ENCODE measurements around the gene FTH1. TPM values are rescaled to one million over a fixed set of nuclear protein-coding genes. Genes with fewer than 3 reads are reported as not detected.

FTH1 gene
- polyA plus RNA-seq, 1 of the 3 experiments (the other 2 are of a cell fraction): 1,229 TPM

DNA sequence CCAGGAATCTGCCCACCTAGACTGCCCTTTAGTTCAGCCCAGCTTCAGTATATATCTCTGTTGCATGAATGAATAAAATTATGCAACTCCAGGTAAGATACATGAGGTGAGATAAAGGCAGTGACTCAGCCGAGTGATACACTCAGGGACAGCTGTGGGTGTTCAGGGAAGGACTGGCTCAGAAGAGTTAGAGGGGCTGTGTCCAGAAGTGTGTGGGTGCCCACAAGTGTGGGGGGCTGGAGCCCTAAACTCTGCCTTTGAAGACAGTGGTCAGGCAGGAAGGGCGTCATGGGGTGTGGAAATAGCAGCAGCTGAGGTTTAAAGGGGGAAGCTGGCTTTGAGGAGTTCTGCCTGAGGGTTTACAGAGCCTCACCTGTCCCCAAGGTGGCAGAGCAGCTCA, 8.3 kb downstream of the FTH1 start:
- H3K9me3 ChIP-seq: no peaks in the 10 kb centered on the region
- WGBS (ENCODE audit: low lambda C conversion rate): 46% methylated on average over 2 of the region's 2 CpGs
- H3K4me3 ChIP-seq (ENCODE audit: low read depth in 2 of 2, low read length in 1 of 2): no peak overlapping the region
- DNase-seq: no peak
- H3K27ac ChIP-seq (ENCODE audit: low read depth in 2 of 2, low read length in 1 of 2): no peak overlapping the region
- no peaks in the 10 kb centered on the region for H3K27me3 ChIP-seq (ENCODE audit: insufficient read depth)
- no peak overlapping the region for H3K4me2 ChIP-seq
- CTCF ChIA-PET: interaction anchor here (0.8 to 11.7 kb wide), 4 partner anchors 12 to 149 kb away, joined by 3 to 64 read pairs (median 27); no protein-coding TSS in a partner anchor
- POLR2A ChIA-PET: no interaction called here
- no peak overlapping the region for H2AFZ ChIP-seq (ENCODE audit: low read depth)
- H3K36me3 ChIP-seq (replicated peaks in 1 of 2; ENCODE audit: control insufficient read depth in 1 of 2, insufficient read depth in 2 of 2, low read length in 1 of 2): peaks cover 9 to 14% of the 10 kb centered on the region in 2 experiments
- H3K4me1 ChIP-seq (ENCODE audit: control insufficient read depth in 1 of 2, insufficient read depth in 2 of 2, low read depth in 1 of 2, low read length in 1 of 2): peaks cover 3 to 5% of the 10 kb centered on the region in 2 experiments; a peak in 3 of 4 replicates
- H3K79me2 ChIP-seq (ENCODE audit: insufficient read depth): no peaks in the 10 kb centered on the region; the same call in 1 of the 2 replicates
- H3K9me2 ChIP-seq: no peaks in the 10 kb centered on the region
- no peak for TF ChIP-seq TAF1 (IDR thresholded peaks at IDR 0.05; ENCODE audit: borderline replicate concordance, low read depth, low read length)
- no peak for TF ChIP-seq GABPA (IDR thresholded peaks at IDR 0.05; ENCODE audit: low read depth)
- TF ChIP-seq CHD2 (IDR thresholded peaks at IDR 0.05; ENCODE audit: low read length, partially characterized antibody): no peak
- TF ChIP-seq, protein P1, sequence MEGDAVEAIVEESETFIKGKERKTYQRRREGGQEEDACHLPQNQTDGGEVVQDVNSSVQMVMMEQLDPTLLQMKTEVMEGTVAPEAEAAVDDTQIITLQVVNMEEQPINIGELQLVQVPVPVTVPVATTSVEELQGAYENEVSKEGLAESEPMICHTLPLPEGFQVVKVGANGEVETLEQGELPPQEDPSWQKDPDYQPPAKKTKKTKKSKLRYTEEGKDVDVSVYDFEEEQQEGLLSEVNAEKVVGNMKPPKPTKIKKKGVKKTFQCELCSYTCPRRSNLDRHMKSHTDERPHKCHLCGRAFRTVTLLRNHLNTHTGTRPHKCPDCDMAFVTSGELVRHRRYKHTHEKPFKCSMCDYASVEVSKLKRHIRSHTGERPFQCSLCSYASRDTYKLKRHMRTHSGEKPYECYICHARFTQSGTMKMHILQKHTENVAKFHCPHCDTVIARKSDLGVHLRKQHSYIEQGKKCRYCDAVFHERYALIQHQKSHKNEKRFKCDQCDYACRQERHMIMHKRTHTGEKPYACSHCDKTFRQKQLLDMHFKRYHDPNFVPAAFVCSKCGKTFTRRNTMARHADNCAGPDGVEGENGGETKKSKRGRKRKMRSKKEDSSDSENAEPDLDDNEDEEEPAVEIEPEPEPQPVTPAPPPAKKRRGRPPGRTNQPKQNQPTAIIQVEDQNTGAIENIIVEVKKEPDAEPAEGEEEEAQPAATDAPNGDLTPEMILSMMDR (IDR thresholded peaks at IDR 0.05): no peak
- no peak for TF ChIP-seq MEF2A (IDR thresholded peaks at IDR 0.05; ENCODE audit: borderline replicate concordance, low read depth)
- TF ChIP-seq SIN3A (IDR thresholded peaks at IDR 0.05; ENCODE audit: borderline replicate concordance, low read depth, low read length): no peak
- TF ChIP-seq POLR2AphosphoS5 (IDR thresholded peaks at IDR 0.05; ENCODE audit: low read depth, low read length): no peak
- TF ChIP-seq, protein P2, sequence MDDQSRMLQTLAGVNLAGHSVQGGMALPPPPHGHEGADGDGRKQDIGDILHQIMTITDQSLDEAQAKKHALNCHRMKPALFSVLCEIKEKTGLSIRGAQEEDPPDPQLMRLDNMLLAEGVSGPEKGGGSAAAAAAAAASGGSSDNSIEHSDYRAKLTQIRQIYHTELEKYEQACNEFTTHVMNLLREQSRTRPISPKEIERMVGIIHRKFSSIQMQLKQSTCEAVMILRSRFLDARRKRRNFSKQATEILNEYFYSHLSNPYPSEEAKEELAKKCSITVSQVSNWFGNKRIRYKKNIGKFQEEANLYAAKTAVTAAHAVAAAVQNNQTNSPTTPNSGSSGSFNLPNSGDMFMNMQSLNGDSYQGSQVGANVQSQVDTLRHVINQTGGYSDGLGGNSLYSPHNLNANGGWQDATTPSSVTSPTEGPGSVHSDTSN (IDR thresholded peaks at IDR 0.05): no peak
- TF ChIP-seq ELF1 (IDR thresholded peaks at IDR 0.05): no peak
- TF ChIP-seq TEAD4 (IDR thresholded peaks at IDR 0.05; ENCODE audit: borderline replicate concordance, insufficient read depth): no peak
- TF ChIP-seq, protein P3, sequence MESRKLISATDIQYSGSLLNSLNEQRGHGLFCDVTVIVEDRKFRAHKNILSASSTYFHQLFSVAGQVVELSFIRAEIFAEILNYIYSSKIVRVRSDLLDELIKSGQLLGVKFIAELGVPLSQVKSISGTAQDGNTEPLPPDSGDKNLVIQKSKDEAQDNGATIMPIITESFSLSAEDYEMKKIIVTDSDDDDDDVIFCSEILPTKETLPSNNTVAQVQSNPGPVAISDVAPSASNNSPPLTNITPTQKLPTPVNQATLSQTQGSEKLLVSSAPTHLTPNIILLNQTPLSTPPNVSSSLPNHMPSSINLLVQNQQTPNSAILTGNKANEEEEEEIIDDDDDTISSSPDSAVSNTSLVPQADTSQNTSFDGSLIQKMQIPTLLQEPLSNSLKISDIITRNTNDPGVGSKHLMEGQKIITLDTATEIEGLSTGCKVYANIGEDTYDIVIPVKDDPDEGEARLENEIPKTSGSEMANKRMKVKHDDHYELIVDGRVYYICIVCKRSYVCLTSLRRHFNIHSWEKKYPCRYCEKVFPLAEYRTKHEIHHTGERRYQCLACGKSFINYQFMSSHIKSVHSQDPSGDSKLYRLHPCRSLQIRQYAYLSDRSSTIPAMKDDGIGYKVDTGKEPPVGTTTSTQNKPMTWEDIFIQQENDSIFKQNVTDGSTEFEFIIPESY (IDR thresholded peaks at IDR 0.05; ENCODE audit: borderline replicate concordance, low read depth): no peak
- TF ChIP-seq GATA2 (CRISPR knock-in tag; IDR thresholded peaks at IDR 0.05): no peak
- peaks cover 12% of the 10 kb centered on the region for H4K20me1 ChIP-seq (ENCODE audit: insufficient read depth)
- H3K9ac ChIP-seq: no peak overlapping the region
- H3F3A ChIP-seq (replicated peaks; ENCODE audit: insufficient read depth): peaks cover 15% of the 10 kb centered on the region

DNA sequence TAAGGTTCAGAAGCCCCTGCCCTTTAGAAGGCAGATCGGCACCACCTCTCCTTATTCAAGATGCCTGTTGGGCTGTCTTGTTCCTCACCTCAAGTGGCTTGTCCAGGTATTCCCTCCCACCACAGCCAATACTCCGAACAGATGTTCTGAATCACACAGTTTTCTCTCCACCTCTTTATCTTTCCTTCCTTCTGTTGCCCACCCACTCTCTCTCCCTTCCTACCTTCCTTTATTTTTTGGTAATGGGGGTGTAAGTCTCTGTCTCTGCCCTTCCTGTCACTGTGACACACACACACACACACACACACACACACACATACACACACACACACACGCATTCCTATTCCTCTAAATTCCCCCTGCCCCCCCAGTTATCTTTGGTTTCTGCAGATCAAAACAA, 8.8 kb downstream of the FTH1 start:
- Histone ChIP-seq H3K4me1 (ENCODE audit: control insufficient read depth in 1 of 2, insufficient read depth in 2 of 2, low read depth in 1 of 2, low read length in 1 of 2) (peaks cover 0 to 5% of the 10 kb centered on the region in 2 experiments; a peak in 1 of 4 replicates), H3K4me2 (no peak overlapping the region), H3K36me3 (replicated peaks in 1 of 2; ENCODE audit: control insufficient read depth in 1 of 2, insufficient read depth in 2 of 2, low read length in 1 of 2) (peaks cover 4 to 8% of the 10 kb centered on the region in 2 experiments), H3K9me3 (no peaks in the 10 kb centered on the region), H3K9ac (no peak overlapping the region), H3K4me3 (ENCODE audit: low read depth in 2 of 2, low read length in 1 of 2) (no peak overlapping the region), H3K27me3 (ENCODE audit: insufficient read depth) (no peaks in the 10 kb centered on the region), H3F3A (replicated peaks; ENCODE audit: insufficient read depth) (peaks cover 10% of the 10 kb centered on the region), H3K79me2 (ENCODE audit: insufficient read depth) (no peaks in the 10 kb centered on the region), H3K9me2 (no peaks in the 10 kb centered on the region), H3K27ac (ENCODE audit: low read depth in 2 of 2, low read length in 1 of 2) (no peak overlapping the region), H2AFZ (ENCODE audit: low read depth) (no peak overlapping the region), H4K20me1 (ENCODE audit: insufficient read depth) (peaks cover 7% of the 10 kb centered on the region; the same call in 1 of the 2 replicates)
- ChIA-PET CTCF (interaction anchor here (0.8 to 7.4 kb wide), 5 partner anchors 11 to 149 kb away, joined by 3 to 47 read pairs (median 6); no protein-coding TSS in a partner anchor), POLR2A (interaction anchor here (1.2 to 4.1 kb wide), 2 partner anchors 9 kb away, joined by 3 to 17 read pairs; partner anchors contain the start of genes BEST1 and FTH1)
- DNase-seq: no peak
- WGBS (ENCODE audit: low lambda C conversion rate): 64% methylated on average over 3 of the region's 3 CpGs
- TF ChIP-seq RAD21 (IDR thresholded peaks at IDR 0.05; ENCODE audit: low read length) (no peak), MEF2A (IDR thresholded peaks at IDR 0.05; ENCODE audit: borderline replicate concordance, low read depth) (no peak), NFIC (IDR thresholded peaks at IDR 0.05; ENCODE audit: borderline replicate concordance) (no peak), FOXJ3 (CRISPR knock-in tag; IDR thresholded peaks at IDR 0.05) (no peak), POLR2AphosphoS5 (IDR thresholded peaks at IDR 0.05; ENCODE audit: low read depth, low read length) (no peak), GATA2 (CRISPR knock-in tag; IDR thresholded peaks at IDR 0.05) (no peak), CHD2 (IDR thresholded peaks at IDR 0.05; ENCODE audit: low read length, partially characterized antibody) (no peak)
- TF ChIP-seq, protein P4, sequence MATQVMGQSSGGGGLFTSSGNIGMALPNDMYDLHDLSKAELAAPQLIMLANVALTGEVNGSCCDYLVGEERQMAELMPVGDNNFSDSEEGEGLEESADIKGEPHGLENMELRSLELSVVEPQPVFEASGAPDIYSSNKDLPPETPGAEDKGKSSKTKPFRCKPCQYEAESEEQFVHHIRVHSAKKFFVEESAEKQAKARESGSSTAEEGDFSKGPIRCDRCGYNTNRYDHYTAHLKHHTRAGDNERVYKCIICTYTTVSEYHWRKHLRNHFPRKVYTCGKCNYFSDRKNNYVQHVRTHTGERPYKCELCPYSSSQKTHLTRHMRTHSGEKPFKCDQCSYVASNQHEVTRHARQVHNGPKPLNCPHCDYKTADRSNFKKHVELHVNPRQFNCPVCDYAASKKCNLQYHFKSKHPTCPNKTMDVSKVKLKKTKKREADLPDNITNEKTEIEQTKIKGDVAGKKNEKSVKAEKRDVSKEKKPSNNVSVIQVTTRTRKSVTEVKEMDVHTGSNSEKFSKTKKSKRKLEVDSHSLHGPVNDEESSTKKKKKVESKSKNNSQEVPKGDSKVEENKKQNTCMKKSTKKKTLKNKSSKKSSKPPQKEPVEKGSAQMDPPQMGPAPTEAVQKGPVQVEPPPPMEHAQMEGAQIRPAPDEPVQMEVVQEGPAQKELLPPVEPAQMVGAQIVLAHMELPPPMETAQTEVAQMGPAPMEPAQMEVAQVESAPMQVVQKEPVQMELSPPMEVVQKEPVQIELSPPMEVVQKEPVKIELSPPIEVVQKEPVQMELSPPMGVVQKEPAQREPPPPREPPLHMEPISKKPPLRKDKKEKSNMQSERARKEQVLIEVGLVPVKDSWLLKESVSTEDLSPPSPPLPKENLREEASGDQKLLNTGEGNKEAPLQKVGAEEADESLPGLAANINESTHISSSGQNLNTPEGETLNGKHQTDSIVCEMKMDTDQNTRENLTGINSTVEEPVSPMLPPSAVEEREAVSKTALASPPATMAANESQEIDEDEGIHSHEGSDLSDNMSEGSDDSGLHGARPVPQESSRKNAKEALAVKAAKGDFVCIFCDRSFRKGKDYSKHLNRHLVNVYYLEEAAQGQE (IDR thresholded peaks at IDR 0.05; ENCODE audit: low read depth, low read length): no peak
- TF ChIP-seq, protein P5, sequence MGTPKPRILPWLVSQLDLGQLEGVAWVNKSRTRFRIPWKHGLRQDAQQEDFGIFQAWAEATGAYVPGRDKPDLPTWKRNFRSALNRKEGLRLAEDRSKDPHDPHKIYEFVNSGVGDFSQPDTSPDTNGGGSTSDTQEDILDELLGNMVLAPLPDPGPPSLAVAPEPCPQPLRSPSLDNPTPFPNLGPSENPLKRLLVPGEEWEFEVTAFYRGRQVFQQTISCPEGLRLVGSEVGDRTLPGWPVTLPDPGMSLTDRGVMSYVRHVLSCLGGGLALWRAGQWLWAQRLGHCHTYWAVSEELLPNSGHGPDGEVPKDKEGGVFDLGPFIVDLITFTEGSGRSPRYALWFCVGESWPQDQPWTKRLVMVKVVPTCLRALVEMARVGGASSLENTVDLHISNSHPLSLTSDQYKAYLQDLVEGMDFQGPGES (IDR thresholded peaks at IDR 0.05; ENCODE audit: low read depth, low read length): no peak
